GM12878 (cell line): Measurements from ENCODE around the gene LRRC70.

Experiments used
- BMI1 ChIP-seq: fragments of 450-650 bp; IDR thresholded peaks from 2 replicates; pipeline ENCODE4 v1.6.1; 2016; ENCODE audit warnings: mild to moderate bottlenecking, moderate library complexity, borderline replicate concordance
- BRCA1 ChIP-seq: IDR thresholded peaks from 2 replicates; pipeline ENCODE4 v1.6.1; 2011; ENCODE audit warnings: low read depth, low read length, improper control_type of control experiment
- FOXK2 ChIP-seq: fragments of 450-650 bp; IDR thresholded peaks from 2 replicates; pipeline ENCODE4 v1.6.1; 2017; ENCODE audit warnings: mild to moderate bottlenecking, moderate library complexity
- HCFC1 ChIP-seq: fragments of 150-350 bp; IDR thresholded peaks from 2 replicates; pipeline ENCODE4 v1.6.1; 2014; ENCODE audit warnings: low read length
- NFIC ChIP-seq: IDR thresholded peaks from 2 replicates; pipeline ENCODE4 v1.6.1; 2012; ENCODE audit warnings: low read depth, mild to moderate bottlenecking, inconsistent platforms, low read length, moderate library complexity
- NFXL1 ChIP-seq: fragments of 450-650 bp; IDR thresholded peaks from 2 replicates; pipeline ENCODE4 v1.6.1; 2017; ENCODE audit warnings: antibody characterized with exemption, mild to moderate bottlenecking, borderline replicate concordance
- POLR2AphosphoS5 ChIP-seq: IDR thresholded peaks from 2 replicates; pipeline ENCODE4 v1.6.1; 2011; ENCODE audit warnings: mild to moderate bottlenecking, low read length, inconsistent platforms
- RAD21 ChIP-seq: IDR thresholded peaks from 2 replicates; pipeline ENCODE4 v1.6.1; 2011; ENCODE audit warnings: mild to moderate bottlenecking, low read depth, low read length, moderate library complexity; ENCODE audit not compliant: insufficient read depth
- SPI1 ChIP-seq: IDR thresholded peaks from 2 replicates; pipeline ENCODE4 v1.6.1; 2011; ENCODE audit warnings: low read depth, mild to moderate bottlenecking, low read length, moderate library complexity, borderline replicate concordance; ENCODE audit not compliant: insufficient read depth
- YY1 ChIP-seq: IDR thresholded peaks from 2 replicates; pipeline ENCODE4 v1.6.1; 2011; ENCODE audit warnings: low read depth, mild to moderate bottlenecking, low read length
- TF ChIP-seq, protein P1 (sequence below), 3 experiments: IDR thresholded peaks in 2 of 3; conservative IDR thresholded peaks in 1 of 3; 2 replicates each; pipeline ENCODE4 v1.5.1; 2011; ENCODE audit warnings: low read depth in 3 of 3, low read length in 3 of 3, mild to moderate bottlenecking in 3 of 3, control low read depth in 2 of 3, moderate library complexity in 2 of 3, inconsistent platforms in 1 of 3, mixed read lengths in 1 of 3; ENCODE audit not compliant: control insufficient read depth in 2 of 3, insufficient read depth in 1 of 3; ENCODE audit errors: extremely low read depth in 1 of 3

GRCh38 chr5:62594364-62594984 is 15.9 kb downstream of the LRRC70 start:
- TF ChIP-seq, protein P1, sequence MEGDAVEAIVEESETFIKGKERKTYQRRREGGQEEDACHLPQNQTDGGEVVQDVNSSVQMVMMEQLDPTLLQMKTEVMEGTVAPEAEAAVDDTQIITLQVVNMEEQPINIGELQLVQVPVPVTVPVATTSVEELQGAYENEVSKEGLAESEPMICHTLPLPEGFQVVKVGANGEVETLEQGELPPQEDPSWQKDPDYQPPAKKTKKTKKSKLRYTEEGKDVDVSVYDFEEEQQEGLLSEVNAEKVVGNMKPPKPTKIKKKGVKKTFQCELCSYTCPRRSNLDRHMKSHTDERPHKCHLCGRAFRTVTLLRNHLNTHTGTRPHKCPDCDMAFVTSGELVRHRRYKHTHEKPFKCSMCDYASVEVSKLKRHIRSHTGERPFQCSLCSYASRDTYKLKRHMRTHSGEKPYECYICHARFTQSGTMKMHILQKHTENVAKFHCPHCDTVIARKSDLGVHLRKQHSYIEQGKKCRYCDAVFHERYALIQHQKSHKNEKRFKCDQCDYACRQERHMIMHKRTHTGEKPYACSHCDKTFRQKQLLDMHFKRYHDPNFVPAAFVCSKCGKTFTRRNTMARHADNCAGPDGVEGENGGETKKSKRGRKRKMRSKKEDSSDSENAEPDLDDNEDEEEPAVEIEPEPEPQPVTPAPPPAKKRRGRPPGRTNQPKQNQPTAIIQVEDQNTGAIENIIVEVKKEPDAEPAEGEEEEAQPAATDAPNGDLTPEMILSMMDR (IDR thresholded peaks at IDR 0.05 in 2 of 3, conservative IDR thresholded peaks at IDR 0.05 in 1 of 3; ENCODE audit: control insufficient read depth in 2 of 3, extremely low read depth in 1 of 3, insufficient read depth in 1 of 3, low read depth in 3 of 3, low read length in 3 of 3) = no peak
- TF ChIP-seq RAD21 = no peak
- TF ChIP-seq POLR2AphosphoS5 = no peak
- TF ChIP-seq SPI1 = no peak
- TF ChIP-seq HCFC1 = no peak
- no peak for TF ChIP-seq NFXL1
- no peak for TF ChIP-seq YY1
- TF ChIP-seq BRCA1 = no peak
- TF ChIP-seq BMI1 = no peak
- no peak for TF ChIP-seq NFIC
- TF ChIP-seq FOXK2 = no peak
